ENCODE results near the gene PEAK1. TPM values are rescaled to one million over a fixed set of nuclear protein-coding genes. Genes with fewer than 3 reads are reported as not detected.

PEAK1 gene
- total RNA-seq, 1 experiment from 2014 or later, result 13.8 TPM

GRCh38 chr15:77144026-77144425 is 275.9 kb downstream of the PEAK1 start:
- Histone ChIP-seq H3K36me3 (ENCODE audit: low read depth, low read length) (no peaks in the 10 kb centered on the region), H3K4me3 (ENCODE audit: low read length) (no peak overlapping the region), H3F3A (ENCODE audit: low read length, unreplicated experiment) (no peaks in the 10 kb centered on the region), H2AFZ (ENCODE audit: low read length) (no peak overlapping the region), H3K9me2 (replicated peaks; ENCODE audit: low read length) (no peaks in the 10 kb centered on the region), H3K4me2 (ENCODE audit: low read length) (no peak overlapping the region), H3K9me3 (ENCODE audit: low read length) (0 out of 2 replicates have a peak, but pooled peaks cover 5% of the 10 kb centered on the region), H3K79me2 (ENCODE audit: low read length) (no peaks in the 10 kb centered on the region), H3K4me1 (ENCODE audit: insufficient read depth, low read length) (no peaks in the 10 kb centered on the region), H3K27me3 (ENCODE audit: low read length) (no peaks in the 10 kb centered on the region), H4K20me1 (ENCODE audit: low read length) (no peaks in the 10 kb centered on the region), H3K9ac (ENCODE audit: low read length) (no peak overlapping the region), H3K27ac (ENCODE audit: low read length) (no peak overlapping the region)
- no TSS peak for BruUV-seq (replicated peaks)
- POLR2A ChIA-PET (ENCODE audit: unreplicated experiment), result no interaction called here
- no peak for TF ChIP-seq EZH2phosphoT487 (IDR thresholded peaks at IDR 0.05; ENCODE audit: borderline replicate concordance, low read length)
- no peak for TF ChIP-seq EZH2 (IDR thresholded peaks at IDR 0.05; ENCODE audit: low read length, unreplicated experiment)
- TF ChIP-seq CTCF (conservative IDR thresholded peaks at IDR 0.05; ENCODE audit: low read depth, low read length), result no peak
- intact Hi-C loops (cut with micrococcal nuclease), result no loop called here
- CTCF ChIA-PET, result no interaction called here
- DNase-seq (no peak), ATAC-seq (no peak)

- TF ChIP-seq EZH2phosphoT487 (IDR thresholded peaks at IDR 0.05; ENCODE audit: borderline replicate concordance, low read length), result no peak
- TF ChIP-seq EZH2 (IDR thresholded peaks at IDR 0.05; ENCODE audit: low read length, unreplicated experiment), result no peak
- no peak for TF ChIP-seq CTCF (conservative IDR thresholded peaks at IDR 0.05; ENCODE audit: low read depth, low read length)
- ChIA-PET CTCF (no interaction called here), POLR2A (ENCODE audit: unreplicated experiment) (no interaction called here)
- intact Hi-C loops (cut with micrococcal nuclease), result no loop called here
- H3K9me3 ChIP-seq (ENCODE audit: low read length), result 0 out of 2 replicates have a peak, but pooled peaks cover 5% of the 10 kb centered on the region
- no peaks in the 10 kb centered on the region for H3K9me2 ChIP-seq (replicated peaks; ENCODE audit: low read length)
- H3K27ac ChIP-seq (ENCODE audit: low read length), result no peak overlapping the region
- no peaks in the 10 kb centered on the region for H3K27me3 ChIP-seq (ENCODE audit: low read length)
- H3K79me2 ChIP-seq (ENCODE audit: low read length), result no peaks in the 10 kb centered on the region
- no peak overlapping the region for H3K4me2 ChIP-seq (ENCODE audit: low read length)
- no peaks in the 10 kb centered on the region for H3K4me1 ChIP-seq (ENCODE audit: insufficient read depth, low read length)
- no peaks in the 10 kb centered on the region for H3K36me3 ChIP-seq (ENCODE audit: low read depth, low read length)
- no peaks in the 10 kb centered on the region for H3F3A ChIP-seq (ENCODE audit: low read length, unreplicated experiment)
- ATAC-seq, result no peak
- H2AFZ ChIP-seq (ENCODE audit: low read length), result no peak overlapping the region
- no peak for DNase-seq
- H4K20me1 ChIP-seq (ENCODE audit: low read length), result no peaks in the 10 kb centered on the region
- no peak overlapping the region for H3K9ac ChIP-seq (ENCODE audit: low read length)
- no peak overlapping the region for H3K4me3 ChIP-seq (ENCODE audit: low read length)
- BruUV-seq (replicated peaks), result no TSS peak
Observed at GRCh38 chr15:77143616-77144015, 276.3 kb downstream of the PEAK1 start.

GRCh38 chr15:77143191-77143590 is 276.7 kb downstream of the PEAK1 start:
- H3K4me3 ChIP-seq (ENCODE audit: low read length), result no peak overlapping the region
- H3K79me2 ChIP-seq (ENCODE audit: low read length), result no peaks in the 10 kb centered on the region
- no peak overlapping the region for H3K9ac ChIP-seq (ENCODE audit: low read length)
- no peak for ATAC-seq
- H3K27ac ChIP-seq (ENCODE audit: low read length), result no peak overlapping the region
- H3K9me3 ChIP-seq (ENCODE audit: low read length), result 0 out of 2 replicates have a peak, but pooled peaks cover 5% of the 10 kb centered on the region
- no peak for DNase-seq
- ChIA-PET POLR2A (ENCODE audit: unreplicated experiment) (no interaction called here), CTCF (no interaction called here)
- H2AFZ ChIP-seq (ENCODE audit: low read length), result no peak overlapping the region
- no peaks in the 10 kb centered on the region for H4K20me1 ChIP-seq (ENCODE audit: low read length)
- H3F3A ChIP-seq (ENCODE audit: low read length, unreplicated experiment), result no peaks in the 10 kb centered on the region
- intact Hi-C loops (cut with micrococcal nuclease), result no loop called here
- no peaks in the 10 kb centered on the region for H3K9me2 ChIP-seq (replicated peaks; ENCODE audit: low read length)
- no peak for TF ChIP-seq EZH2phosphoT487 (IDR thresholded peaks at IDR 0.05; ENCODE audit: borderline replicate concordance, low read length)
- TF ChIP-seq CTCF (conservative IDR thresholded peaks at IDR 0.05; ENCODE audit: low read depth, low read length), result no peak
- no peak for TF ChIP-seq EZH2 (IDR thresholded peaks at IDR 0.05; ENCODE audit: low read length, unreplicated experiment)
- H3K36me3 ChIP-seq (ENCODE audit: low read depth, low read length), result no peaks in the 10 kb centered on the region
- no peaks in the 10 kb centered on the region for H3K4me1 ChIP-seq (ENCODE audit: insufficient read depth, low read length)
- H3K27me3 ChIP-seq (ENCODE audit: low read length), result no peaks in the 10 kb centered on the region
- no peak overlapping the region for H3K4me2 ChIP-seq (ENCODE audit: low read length)
- no TSS peak for BruUV-seq (replicated peaks)

Data from PC-3 (cell line).